Activated CD8-positive, alpha-beta T cell treated with anti-CD3 and anti-CD28 coated beads for 36 hours (primary cell): ENCODE data around the gene DNAJC1. TPM values are rescaled to one million over a fixed set of nuclear protein-coding genes. Genes with fewer than 3 reads are reported as not detected.

Experiments
- ATAC-seq: fragments of 200-7000 bp; cut with Tn5 transposase; one replicate; pipeline ENCODE4 v1.10.0; 2021; ENCODE audit warnings: mild to moderate bottlenecking, moderate library complexity
- CTCF ChIA-PET: fragments of 350-600 bp; sonication (Branson Sonifier 250); formaldehyde crosslinking; loops from one replicate; lab custom pipeline; 2021; ENCODE audit warnings: antibody characterized with exemption; lab: Charles Lee
- POLR2A ChIA-PET: fragments of 350-600 bp; sonication (Branson Sonifier 250); formaldehyde crosslinking; loops from one replicate; lab custom pipeline; 2021; ENCODE audit warnings: antibody characterized with exemption; lab: Charles Lee
- DNase-seq: peaks from one replicate; pipeline ENCODE4 v3.0.0-alpha.2; 2020
- H3K27ac Mint-ChIP-seq: one replicate; pipeline ENCODE4 v1.8.0; 2021; ENCODE audit warnings: mild to moderate bottlenecking, mixed read lengths
- H3K27me3 Mint-ChIP-seq: one replicate; pipeline ENCODE4 v1.8.0; 2021; ENCODE audit warnings: mixed read lengths
- H3K36me3 Mint-ChIP-seq: one replicate; pipeline ENCODE4 v1.8.0; 2021; ENCODE audit warnings: low read depth, mixed read lengths
- H3K4me1 Mint-ChIP-seq: one replicate; pipeline ENCODE4 v1.8.0; 2021; ENCODE audit warnings: low read depth, mixed read lengths
- H3K4me3 Mint-ChIP-seq: one replicate; pipeline ENCODE4 v1.8.0; 2021; ENCODE audit warnings: mild to moderate bottlenecking, moderate library complexity, mixed read lengths
- H3K9me3 Mint-ChIP-seq: one replicate; pipeline ENCODE4 v1.8.0; 2021; ENCODE audit warnings: mixed read lengths
- intact Hi-C: fragments of 100-400 bp; cut with micrococcal nuclease; formaldehyde crosslinking; loops from one replicate; pipeline ENCODE4 v1.10.0; 2022
- total RNA-seq, 2 experiments: library from RNA; stranded (reverse); gene quantifications; one replicate each; pipeline ENCODE4 v1.2.3, GENCODE V29; 2021
- TF ChIP-seq, protein P1 (sequence below): fragments of 200-600 bp; IDR thresholded peaks from one replicate; pipeline ENCODE4 v1.8.0; 2022; ENCODE audit warnings: antibody characterized with exemption, mild to moderate bottlenecking

Gene DNAJC1
- total RNA-seq, 2 experiments from 2014 or later = 19.3 to 23.7 TPM

GRCh38 chr10:21990449-21990848, 13.1 kb downstream of the DNAJC1 start:
- intact Hi-C loops = no loop called here
- POLR2A ChIA-PET = no interaction called here
- no peaks in the 10 kb centered on the region for H3K27me3 Mint-ChIP-seq

DNA sequence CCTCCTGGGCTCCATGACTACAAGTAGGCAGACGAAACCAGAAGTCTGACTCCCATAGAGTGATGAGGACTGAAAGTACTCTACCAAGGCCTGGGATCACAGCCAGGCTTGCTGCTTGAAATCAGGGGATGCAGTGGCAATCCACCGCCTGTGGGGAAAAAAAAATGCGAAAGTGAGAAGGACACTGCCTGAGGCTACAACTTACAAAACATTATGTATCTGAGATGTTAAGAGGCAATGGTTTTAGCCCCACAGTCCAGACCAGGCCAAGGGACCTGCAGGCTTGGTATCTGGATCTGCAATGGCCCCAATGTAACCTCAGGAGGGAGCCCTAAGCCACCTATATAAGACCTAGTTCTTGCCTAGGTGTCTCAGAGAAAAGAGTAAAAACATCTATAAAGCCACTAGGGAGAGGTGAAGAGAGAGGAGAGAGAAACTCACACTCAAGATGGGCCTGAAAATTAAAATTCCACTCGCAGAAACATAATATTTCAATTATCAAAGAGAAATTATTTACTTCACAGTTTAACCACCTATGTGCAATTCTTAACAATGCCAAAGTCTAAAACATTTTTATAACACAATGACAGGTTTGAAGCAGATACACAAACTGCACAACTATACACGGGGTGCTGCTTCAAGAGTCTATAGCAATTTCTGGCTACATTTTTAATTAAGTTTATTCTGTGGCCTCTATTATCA, 13.9 kb downstream of the DNAJC1 start:
- intact Hi-C loops = no loop called here
- no peak overlapping the region for H3K27ac Mint-ChIP-seq
- H3K4me1 Mint-ChIP-seq = peaks cover 2% of the 10 kb centered on the region
- ATAC-seq (peak; percentile 84), DNase-seq (peak; percentile 56)
- peaks cover 4% of the 10 kb centered on the region for H3K9me3 Mint-ChIP-seq
- POLR2A ChIA-PET = no interaction called here
- H3K27me3 Mint-ChIP-seq = no peaks in the 10 kb centered on the region
- TF ChIP-seq, protein P1, sequence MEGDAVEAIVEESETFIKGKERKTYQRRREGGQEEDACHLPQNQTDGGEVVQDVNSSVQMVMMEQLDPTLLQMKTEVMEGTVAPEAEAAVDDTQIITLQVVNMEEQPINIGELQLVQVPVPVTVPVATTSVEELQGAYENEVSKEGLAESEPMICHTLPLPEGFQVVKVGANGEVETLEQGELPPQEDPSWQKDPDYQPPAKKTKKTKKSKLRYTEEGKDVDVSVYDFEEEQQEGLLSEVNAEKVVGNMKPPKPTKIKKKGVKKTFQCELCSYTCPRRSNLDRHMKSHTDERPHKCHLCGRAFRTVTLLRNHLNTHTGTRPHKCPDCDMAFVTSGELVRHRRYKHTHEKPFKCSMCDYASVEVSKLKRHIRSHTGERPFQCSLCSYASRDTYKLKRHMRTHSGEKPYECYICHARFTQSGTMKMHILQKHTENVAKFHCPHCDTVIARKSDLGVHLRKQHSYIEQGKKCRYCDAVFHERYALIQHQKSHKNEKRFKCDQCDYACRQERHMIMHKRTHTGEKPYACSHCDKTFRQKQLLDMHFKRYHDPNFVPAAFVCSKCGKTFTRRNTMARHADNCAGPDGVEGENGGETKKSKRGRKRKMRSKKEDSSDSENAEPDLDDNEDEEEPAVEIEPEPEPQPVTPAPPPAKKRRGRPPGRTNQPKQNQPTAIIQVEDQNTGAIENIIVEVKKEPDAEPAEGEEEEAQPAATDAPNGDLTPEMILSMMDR = peak; percentile 57
- H3K4me3 Mint-ChIP-seq = no peak overlapping the region
- CTCF ChIA-PET = interaction anchor here (0.8 to 1.4 kb wide), 3 partner anchors 14 to 1002 kb away, joined by 3 to 4 read pairs (median 3); partner anchors contain the start of gene DNAJC1
- peaks cover 3% of the 10 kb centered on the region for H3K36me3 Mint-ChIP-seq

More at GRCh38 chr10:21990449-21990848, 13.1 kb downstream of the DNAJC1 start:
- TF ChIP-seq, protein P1 = no peak
- no peak for ATAC-seq
- Mint-ChIP-seq H3K4me1 (peaks cover 4% of the 10 kb centered on the region), H3K36me3 (peaks cover 3% of the 10 kb centered on the region), H3K4me3 (no peak overlapping the region), H3K9me3 (peaks cover 4% of the 10 kb centered on the region), H3K27ac (no peak overlapping the region)
- CTCF ChIA-PET = interaction anchor here (0.7 to 4.5 kb wide), 6 partner anchors 10 to 1073 kb away, joined by 3 to 35 read pairs (median 4); partner anchors contain the start of gene COMMD3
- no peak for DNase-seq

GRCh38 chr10:21985541-21985940, 18.0 kb downstream of the DNAJC1 start:
- TF ChIP-seq, protein P1 = no peak
- no peak for ATAC-seq
- DNase-seq = no peak
- peaks cover 3% of the 10 kb centered on the region for H3K4me1 Mint-ChIP-seq
- peaks cover 4% of the 10 kb centered on the region for H3K9me3 Mint-ChIP-seq
- H3K4me3 Mint-ChIP-seq = no peak overlapping the region
- intact Hi-C loops = no loop called here
- CTCF ChIA-PET = no interaction called here
- POLR2A ChIA-PET = no interaction called here
- no peak overlapping the region for H3K27ac Mint-ChIP-seq
- peaks cover 8% of the 10 kb centered on the region for H3K36me3 Mint-ChIP-seq
- no peaks in the 10 kb centered on the region for H3K27me3 Mint-ChIP-seq

GRCh38 chr10:21981118-21981517, 22.4 kb downstream of the DNAJC1 start:
- Mint-ChIP-seq H3K4me3 (no peak overlapping the region), H3K36me3 (peaks cover 6% of the 10 kb centered on the region), H3K27me3 (no peaks in the 10 kb centered on the region), H3K4me1 (peaks cover 12% of the 10 kb centered on the region), H3K9me3 (peaks cover under 1% of the 10 kb centered on the region), H3K27ac (no peak overlapping the region)
- ChIA-PET POLR2A (no interaction called here), CTCF (no interaction called here)
- TF ChIP-seq, protein P1 = no peak
- ATAC-seq = no peak
- intact Hi-C loops = no loop called here
- no peak for DNase-seq

DNA sequence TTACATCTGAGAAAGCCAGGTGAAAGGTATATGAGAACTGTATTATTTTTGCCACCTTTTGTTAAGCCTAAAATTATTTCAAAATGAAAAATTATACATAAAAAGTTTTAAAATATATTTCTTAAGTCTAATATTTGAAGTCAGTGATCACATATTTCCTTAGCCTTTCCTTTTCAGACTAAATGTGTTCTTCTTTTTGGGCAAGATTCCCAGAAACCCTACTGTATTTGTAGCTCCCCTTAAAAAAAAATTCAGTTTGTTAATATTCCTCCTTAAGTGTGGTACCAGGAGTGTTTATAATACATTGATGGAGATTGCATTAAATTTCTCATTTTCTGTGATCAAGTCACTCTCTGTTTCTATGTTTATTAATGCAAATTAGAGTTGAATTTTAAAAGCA, 22.8 kb downstream of the DNAJC1 start:
- peaks cover 5% of the 10 kb centered on the region for H3K36me3 Mint-ChIP-seq
- TF ChIP-seq, protein P1 = no peak
- no peak overlapping the region for H3K4me3 Mint-ChIP-seq
- no peaks in the 10 kb centered on the region for H3K9me3 Mint-ChIP-seq
- ATAC-seq (no peak), DNase-seq (no peak)
- H3K4me1 Mint-ChIP-seq = peaks cover 12% of the 10 kb centered on the region
- intact Hi-C loops = no loop called here
- no peaks in the 10 kb centered on the region for H3K27me3 Mint-ChIP-seq
- CTCF ChIA-PET = no interaction called here
- H3K27ac Mint-ChIP-seq = no peak overlapping the region
- POLR2A ChIA-PET = no interaction called here
